ENCODE measurements around the gene ST3GAL5. TPM values are rescaled to one million over a fixed set of nuclear protein-coding genes. Genes with fewer than 3 reads are reported as not detected.

The ST3GAL5 gene
- total RNA-seq, 2 donors from 2014 or later = 5.5 to 20.4 TPM

DNA sequence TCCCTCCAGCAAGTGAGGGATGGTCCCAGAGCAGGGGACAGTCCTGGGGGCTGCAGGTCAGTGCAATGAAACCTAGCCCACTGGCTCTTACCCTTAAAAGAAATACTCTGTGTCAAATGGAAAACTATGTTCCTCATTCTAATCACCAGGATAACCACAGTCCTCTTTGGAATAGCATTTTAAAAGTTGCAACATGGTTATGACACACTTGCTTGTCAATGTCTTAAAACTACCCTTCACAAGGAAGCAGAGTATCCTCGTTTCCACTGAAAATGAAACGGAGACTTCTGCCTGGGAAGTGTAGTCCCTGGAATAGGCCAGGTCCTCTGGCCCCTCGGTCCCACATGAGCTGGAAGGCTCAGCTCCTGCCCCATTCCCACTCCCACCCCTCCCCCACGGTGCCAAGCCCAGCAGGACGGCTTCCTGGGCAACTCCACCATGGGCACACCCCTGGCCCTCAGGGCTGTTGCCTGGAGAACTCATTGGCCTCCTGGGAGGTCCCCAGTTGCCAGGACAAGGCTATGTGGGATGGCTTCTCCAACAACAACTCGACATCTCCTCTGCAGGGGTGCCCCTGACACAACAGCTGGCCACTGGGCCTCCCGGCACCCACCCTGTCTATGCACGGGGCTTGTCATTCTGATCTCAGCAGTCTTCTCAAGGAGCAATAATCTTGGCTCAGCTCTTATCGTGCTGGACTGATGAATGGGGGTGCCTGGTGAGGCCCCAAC, 38.3 kb upstream of the ST3GAL5 start:
- no peak overlapping the region for H3K27ac ChIP-seq
- DNase-seq (ENCODE audit: low spot score) = no peak
- H3K36me3 ChIP-seq = no peaks in the 10 kb centered on the region
- H3K4me3 ChIP-seq = no peak overlapping the region
- peaks cover 0 to 17% of the 10 kb centered on the region in 2 donors for H3K4me1 ChIP-seq
- TF ChIP-seq, protein P1, sequence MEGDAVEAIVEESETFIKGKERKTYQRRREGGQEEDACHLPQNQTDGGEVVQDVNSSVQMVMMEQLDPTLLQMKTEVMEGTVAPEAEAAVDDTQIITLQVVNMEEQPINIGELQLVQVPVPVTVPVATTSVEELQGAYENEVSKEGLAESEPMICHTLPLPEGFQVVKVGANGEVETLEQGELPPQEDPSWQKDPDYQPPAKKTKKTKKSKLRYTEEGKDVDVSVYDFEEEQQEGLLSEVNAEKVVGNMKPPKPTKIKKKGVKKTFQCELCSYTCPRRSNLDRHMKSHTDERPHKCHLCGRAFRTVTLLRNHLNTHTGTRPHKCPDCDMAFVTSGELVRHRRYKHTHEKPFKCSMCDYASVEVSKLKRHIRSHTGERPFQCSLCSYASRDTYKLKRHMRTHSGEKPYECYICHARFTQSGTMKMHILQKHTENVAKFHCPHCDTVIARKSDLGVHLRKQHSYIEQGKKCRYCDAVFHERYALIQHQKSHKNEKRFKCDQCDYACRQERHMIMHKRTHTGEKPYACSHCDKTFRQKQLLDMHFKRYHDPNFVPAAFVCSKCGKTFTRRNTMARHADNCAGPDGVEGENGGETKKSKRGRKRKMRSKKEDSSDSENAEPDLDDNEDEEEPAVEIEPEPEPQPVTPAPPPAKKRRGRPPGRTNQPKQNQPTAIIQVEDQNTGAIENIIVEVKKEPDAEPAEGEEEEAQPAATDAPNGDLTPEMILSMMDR (IDR thresholded peaks at IDR 0.05) = no peak
- no peaks in the 10 kb centered on the region for H3K27me3 ChIP-seq
- no peaks in the 10 kb centered on the region for H3K9me3 ChIP-seq

DNA sequence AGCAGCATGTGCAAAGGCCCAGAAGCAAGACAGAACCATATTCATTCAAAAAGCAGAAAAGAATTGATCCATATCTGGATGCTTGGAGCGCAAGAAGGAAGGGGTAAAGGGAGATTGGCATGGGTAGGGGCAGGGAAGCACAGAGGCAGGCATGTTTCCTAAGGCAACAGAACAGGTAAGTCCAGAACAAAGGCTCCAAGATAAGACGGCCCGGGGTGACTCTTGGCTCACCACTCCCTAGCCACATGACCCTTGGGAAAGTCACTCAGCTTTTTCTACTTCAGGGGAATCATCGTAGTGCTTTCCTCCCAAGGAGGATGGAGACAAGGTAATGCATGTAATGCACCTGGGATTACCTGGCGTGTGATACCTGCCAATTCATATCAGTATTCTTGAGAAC, 37.7 kb upstream of the ST3GAL5 start:
- no peak for DNase-seq (ENCODE audit: low spot score)
- H3K4me3 ChIP-seq = no peak overlapping the region
- H3K27ac ChIP-seq = no peak overlapping the region
- H3K4me1 ChIP-seq = peaks cover 0 to 22% of the 10 kb centered on the region in 2 donors
- H3K36me3 ChIP-seq = no peaks in the 10 kb centered on the region
- H3K27me3 ChIP-seq = no peaks in the 10 kb centered on the region
- no peaks in the 10 kb centered on the region for H3K9me3 ChIP-seq
- TF ChIP-seq, protein P1 (IDR thresholded peaks at IDR 0.05) = no peak

DNA sequence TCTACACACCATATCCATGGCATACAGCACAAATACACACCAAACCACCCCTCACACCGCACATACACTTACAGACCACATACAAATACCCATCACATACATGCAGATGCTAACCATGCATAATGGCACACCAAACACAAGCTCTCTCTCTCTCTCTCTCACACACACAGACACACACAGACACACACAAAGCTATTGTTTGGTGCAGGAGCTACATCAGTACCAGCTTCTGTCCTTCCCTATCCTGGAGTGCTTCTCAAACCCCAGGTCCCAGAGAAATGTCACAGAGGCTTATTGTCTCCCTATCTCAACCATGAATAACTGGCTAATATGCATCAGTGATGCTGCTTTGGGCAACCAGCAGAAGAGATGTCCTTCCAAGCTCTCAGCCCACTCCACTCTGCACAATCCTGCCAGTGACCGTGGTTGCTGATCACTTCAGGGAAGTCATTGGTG, 36.5 kb upstream of the ST3GAL5 start:
- Histone ChIP-seq H3K27me3 (no peaks in the 10 kb centered on the region), H3K36me3 (no peaks in the 10 kb centered on the region), H3K4me1 (peaks cover 0 to 32% of the 10 kb centered on the region in 2 donors), H3K4me3 (no peak overlapping the region), H3K27ac (peak overlapping the region; percentile 56 to 74), H3K9me3 (no peaks in the 10 kb centered on the region)
- TF ChIP-seq, protein P1 (IDR thresholded peaks at IDR 0.05) = no peak
- no peak for DNase-seq (ENCODE audit: low spot score)

- no peaks in the 10 kb centered on the region for H3K36me3 ChIP-seq
- no peaks in the 10 kb centered on the region for H3K27me3 ChIP-seq
- no peaks in the 10 kb centered on the region for H3K9me3 ChIP-seq
- H3K4me1 ChIP-seq = peaks cover 0 to 32% of the 10 kb centered on the region in 2 donors
- H3K27ac ChIP-seq = peak overlapping the region; percentile 56 to 74
- DNase-seq (ENCODE audit: low spot score) = peak; percentile 86
- no peak overlapping the region for H3K4me3 ChIP-seq
- TF ChIP-seq, protein P1 (IDR thresholded peaks at IDR 0.05) = no peak
Observed at GRCh38 chr2:85924522-85924921, 35.7 kb upstream of the ST3GAL5 start.

DNA sequence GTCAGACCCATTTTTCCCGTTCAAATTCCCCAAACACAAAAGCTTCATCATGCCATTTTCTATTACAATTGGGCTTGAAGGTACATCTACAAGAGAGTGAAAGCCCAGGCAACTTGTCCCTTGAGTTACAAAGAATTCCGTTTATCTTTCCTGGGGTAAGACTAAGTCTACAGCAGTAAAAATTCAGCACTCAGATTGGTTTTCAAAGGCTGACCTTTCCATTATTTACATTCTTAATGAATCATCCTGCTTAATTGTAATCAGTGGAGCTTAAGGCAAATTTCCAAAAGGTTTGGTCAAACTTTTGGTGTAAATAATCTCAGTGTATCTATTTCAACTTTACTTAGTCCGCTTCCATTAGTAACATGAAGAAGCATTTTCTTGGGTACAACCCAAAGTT, 33.4 kb upstream of the ST3GAL5 start:
- Histone ChIP-seq H3K4me1 (peaks cover 0 to 32% of the 10 kb centered on the region in 2 donors), H3K36me3 (no peaks in the 10 kb centered on the region), H3K4me3 (no peak overlapping the region), H3K27me3 (no peaks in the 10 kb centered on the region), H3K9me3 (no peaks in the 10 kb centered on the region), H3K27ac (no peak overlapping the region)
- DNase-seq (ENCODE audit: low spot score) = no peak
- TF ChIP-seq, protein P1 (IDR thresholded peaks at IDR 0.05) = no peak
